ENCODE data around the gene SLC18B1. TPM values are rescaled to one million over a fixed set of nuclear protein-coding genes. Genes with fewer than 3 reads are reported as not detected.
A peak's percentile ranks its signal among the peaks of the same experiment; 100 is the strongest.

The SLC18B1 gene
- total and polyA plus RNA-seq, 2 of the 13 experiments (the other 11 are each of a cell fraction or from before 2014, with no cell fraction given) = 11.4 to 13.8 TPM

- TF ChIP-seq GATAD1 (CRISPR knock-in tag; IDR thresholded peaks at IDR 0.05) (no peak; the same call in 1 of the 2 replicates), PAXIP1 (CRISPR knock-in tag; conservative IDR thresholded peaks at IDR 0.05) (no peak), ZNF597 (CRISPR knock-in tag; IDR thresholded peaks at IDR 0.05) (no peak), ZBTB25 (CRISPR knock-in tag; IDR thresholded peaks at IDR 0.05) (no peak), THAP9 (CRISPR knock-in tag; IDR thresholded peaks at IDR 0.05; ENCODE audit: borderline replicate concordance) (no peak), NCOA2 (CRISPR knock-in tag; IDR thresholded peaks at IDR 0.05) (no peak), PHF21A (CRISPR knock-in tag; IDR thresholded peaks at IDR 0.05) (0 out of 2 replicates have a peak, but pooled peaks have one; percentile 38), SSRP1 (CRISPR knock-in tag; IDR thresholded peaks at IDR 0.05) (peak; percentile 90; the same call in 1 of the 2 replicates), IRF2 (CRISPR knock-in tag; IDR thresholded peaks at IDR 0.05) (no peak), POLR2A (IDR thresholded peaks at IDR 0.05; ENCODE audit: insufficient read depth in 1 of 2, low read depth in 2 of 2, low read length in 2 of 2) (peak; percentile 52 to 69; a peak in 2 of 4 replicates), PITX1 (CRISPR knock-in tag; IDR thresholded peaks at IDR 0.05) (no peak), DRAP1 (CRISPR knock-in tag; IDR thresholded peaks at IDR 0.05) (no peak), PPARG (CRISPR knock-in tag; conservative IDR thresholded peaks at IDR 0.05) (no peak), CREBL2 (CRISPR knock-in tag; IDR thresholded peaks at IDR 0.05; ENCODE audit: borderline replicate concordance) (no peak)
These were observed 21.1 kb upstream of the SLC18B1 start (continued) for GRCh38 chr6:132819405-132820161.

Data from HepG2 (cell line).